GM18517 (cell line): Measurements from ENCODE around the gene LRRIQ1.
"Not testable (repeated sequence)": the region's sequence is repeated elsewhere in the genome, so short reads cannot be mapped to it uniquely, and the experiment has no call there.

ENCODE experiments used
- ATAC-seq: cut with Tn5 transposase; IDR thresholded peaks from one replicate; pipeline ENCODE4 v1.9.1; 2021; ENCODE audit warnings: mild to moderate bottlenecking, moderate library complexity; ENCODE audit not compliant: unreplicated experiment

Gene LRRIQ1

GRCh38 chr12:85036234-85036707 lies at the start of gene LRRIQ1, which contains the start of gene TSPAN19:
TSS of gene LRRIQ1 (plus strand) at chr12:85036351. CDS start at chr12:85038177, 1,826 bp downstream.
TSS of gene TSPAN19 (minus strand) at chr12:85036277. CDS start at chr12:85029946, 6,331 bp downstream.
- ATAC-seq = peak; percentile 97

- ATAC-seq = no peak
These were observed 49.6 kb upstream of the LRRIQ1 start for GRCh38 chr12:84986586-84986985.

- no peak for ATAC-seq
These were observed 41.7 kb upstream of the LRRIQ1 start for GRCh38 chr12:84994426-84994825.

GRCh38 chr12:84995641-84996040 lies 40.5 kb upstream of the LRRIQ1 start:
- ATAC-seq = no peak

GRCh38 chr12:84996759-84997158 lies 39.4 kb upstream of the LRRIQ1 start:
- no peak for ATAC-seq

GRCh38 chr12:84998341-84998740 lies 37.8 kb upstream of the LRRIQ1 start:
- ATAC-seq = no peak

GRCh38 chr12:85000729-85001128 lies 35.4 kb upstream of the LRRIQ1 start:
- ATAC-seq = no peak

GRCh38 chr12:85002778-85003296 lies 33.3 kb upstream of the LRRIQ1 start:
- no peak for ATAC-seq

GRCh38 chr12:85004204-85004603 lies 31.9 kb upstream of the LRRIQ1 start:
- no peak for ATAC-seq

GRCh38 chr12:85005047-85005446 lies 31.1 kb upstream of the LRRIQ1 start:
- not testable (repeated sequence) for ATAC-seq

- no peak for ATAC-seq
These were observed 30.5 kb upstream of the LRRIQ1 start for GRCh38 chr12:85005615-85006014.

GRCh38 chr12:85006206-85006605 lies 29.9 kb upstream of the LRRIQ1 start:
- no peak for ATAC-seq

- ATAC-seq = no peak
These were observed 28.3 kb upstream of the LRRIQ1 start for GRCh38 chr12:85007836-85008235.

GRCh38 chr12:85016413-85016812 lies 19.7 kb upstream of the LRRIQ1 start:
- ATAC-seq = no peak

GRCh38 chr12:85017133-85017532 lies 19.0 kb upstream of the LRRIQ1 start:
- no peak for ATAC-seq

GRCh38 chr12:85017618-85018017 lies 18.5 kb upstream of the LRRIQ1 start:
- no peak for ATAC-seq

GRCh38 chr12:85018098-85018497 lies 18.1 kb upstream of the LRRIQ1 start:
- ATAC-seq = no peak

GRCh38 chr12:85029456-85029855 lies 6.7 kb upstream of the LRRIQ1 start:
- peak; percentile 57 for ATAC-seq

- ATAC-seq = no peak
These were observed 582 bp downstream of the LRRIQ1 start for GRCh38 chr12:85036733-85037132.

- no peak for ATAC-seq
These were observed 5.2 kb downstream of the LRRIQ1 start for GRCh38 chr12:85041395-85041794.

GRCh38 chr12:85043829-85044228 lies 7.7 kb downstream of the LRRIQ1 start:
- no peak for ATAC-seq

GRCh38 chr12:85057370-85057963 lies 21.3 kb downstream of the LRRIQ1 start:
- peak; percentile 82 for ATAC-seq

- no peak for ATAC-seq
These were observed 22.2 kb downstream of the LRRIQ1 start for GRCh38 chr12:85058339-85058738.
